ENCODE measurements around the gene RASL12.

DNA sequence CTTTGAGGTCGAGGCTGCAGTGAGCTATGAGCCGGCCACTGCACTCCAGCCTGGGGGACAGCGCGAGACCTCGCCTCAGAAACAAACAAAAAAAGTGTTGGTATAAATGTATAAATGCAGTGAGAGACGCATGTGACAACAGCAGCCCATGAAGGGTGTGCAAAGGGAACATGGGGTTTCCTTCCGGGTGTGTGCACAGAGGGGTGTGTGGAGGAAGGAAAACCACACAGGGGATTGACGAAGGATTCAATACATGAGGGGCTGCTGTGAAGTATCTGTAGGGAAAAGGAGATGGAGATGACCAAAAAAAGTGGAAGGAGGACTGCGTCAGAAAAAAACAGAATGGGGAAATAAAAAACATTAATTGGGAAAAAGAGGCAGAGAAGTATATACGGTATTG lies 39.5 kb downstream of the RASL12 start:
- TF ChIP-seq, protein P1, sequence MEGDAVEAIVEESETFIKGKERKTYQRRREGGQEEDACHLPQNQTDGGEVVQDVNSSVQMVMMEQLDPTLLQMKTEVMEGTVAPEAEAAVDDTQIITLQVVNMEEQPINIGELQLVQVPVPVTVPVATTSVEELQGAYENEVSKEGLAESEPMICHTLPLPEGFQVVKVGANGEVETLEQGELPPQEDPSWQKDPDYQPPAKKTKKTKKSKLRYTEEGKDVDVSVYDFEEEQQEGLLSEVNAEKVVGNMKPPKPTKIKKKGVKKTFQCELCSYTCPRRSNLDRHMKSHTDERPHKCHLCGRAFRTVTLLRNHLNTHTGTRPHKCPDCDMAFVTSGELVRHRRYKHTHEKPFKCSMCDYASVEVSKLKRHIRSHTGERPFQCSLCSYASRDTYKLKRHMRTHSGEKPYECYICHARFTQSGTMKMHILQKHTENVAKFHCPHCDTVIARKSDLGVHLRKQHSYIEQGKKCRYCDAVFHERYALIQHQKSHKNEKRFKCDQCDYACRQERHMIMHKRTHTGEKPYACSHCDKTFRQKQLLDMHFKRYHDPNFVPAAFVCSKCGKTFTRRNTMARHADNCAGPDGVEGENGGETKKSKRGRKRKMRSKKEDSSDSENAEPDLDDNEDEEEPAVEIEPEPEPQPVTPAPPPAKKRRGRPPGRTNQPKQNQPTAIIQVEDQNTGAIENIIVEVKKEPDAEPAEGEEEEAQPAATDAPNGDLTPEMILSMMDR (IDR thresholded peaks at IDR 0.05; ENCODE audit: low read depth, low read length): no peak
- no peak for TF ChIP-seq POLR2A (IDR thresholded peaks at IDR 0.05; ENCODE audit: extremely low read depth, insufficient read length)

Data from NB4 (cell line).